Tibial nerve (tissue), 3 donors: ENCODE data around the gene MYH11.

Source experiments
- POLR2A ChIP-seq, 2 donors: fragments of 450-650 bp; IDR thresholded peaks; one replicate each; pipeline ENCODE4 v1.6.1; 2017; ENCODE audit warnings: antibody characterized with exemption in 2 of 2, mild to moderate bottlenecking in 2 of 2, moderate library complexity in 2 of 2
- TF ChIP-seq, protein P1 (sequence below), 5 experiments: fragments of 200-600 bp in 3 of 5; fragments of 450-650 bp in 2 of 5; sonication (generic) in 3 of 5; IDR thresholded peaks; one replicate each; pipeline ENCODE4 v1.5.1; 2016 to 2019; ENCODE audit warnings: antibody characterized with exemption in 5 of 5, mild to moderate bottlenecking in 3 of 5, moderate library complexity in 2 of 5

- TF ChIP-seq, protein P1, sequence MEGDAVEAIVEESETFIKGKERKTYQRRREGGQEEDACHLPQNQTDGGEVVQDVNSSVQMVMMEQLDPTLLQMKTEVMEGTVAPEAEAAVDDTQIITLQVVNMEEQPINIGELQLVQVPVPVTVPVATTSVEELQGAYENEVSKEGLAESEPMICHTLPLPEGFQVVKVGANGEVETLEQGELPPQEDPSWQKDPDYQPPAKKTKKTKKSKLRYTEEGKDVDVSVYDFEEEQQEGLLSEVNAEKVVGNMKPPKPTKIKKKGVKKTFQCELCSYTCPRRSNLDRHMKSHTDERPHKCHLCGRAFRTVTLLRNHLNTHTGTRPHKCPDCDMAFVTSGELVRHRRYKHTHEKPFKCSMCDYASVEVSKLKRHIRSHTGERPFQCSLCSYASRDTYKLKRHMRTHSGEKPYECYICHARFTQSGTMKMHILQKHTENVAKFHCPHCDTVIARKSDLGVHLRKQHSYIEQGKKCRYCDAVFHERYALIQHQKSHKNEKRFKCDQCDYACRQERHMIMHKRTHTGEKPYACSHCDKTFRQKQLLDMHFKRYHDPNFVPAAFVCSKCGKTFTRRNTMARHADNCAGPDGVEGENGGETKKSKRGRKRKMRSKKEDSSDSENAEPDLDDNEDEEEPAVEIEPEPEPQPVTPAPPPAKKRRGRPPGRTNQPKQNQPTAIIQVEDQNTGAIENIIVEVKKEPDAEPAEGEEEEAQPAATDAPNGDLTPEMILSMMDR (IDR thresholded peaks at IDR 0.05): no peak
- no peak for TF ChIP-seq POLR2A (IDR thresholded peaks at IDR 0.05)
Observed at GRCh38 chr16:15751940-15752339, 104.9 kb downstream of the MYH11 start.
